ENCODE data around the gene PLGLB2. TPM values are rescaled to one million over a fixed set of nuclear protein-coding genes. Genes with fewer than 3 reads are reported as not detected.
"Not testable (repeated sequence)": the region's sequence is repeated elsewhere in the genome, so short reads cannot be mapped to it uniquely, and the experiment has no call there.

PLGLB2 gene
- total RNA-seq (1.5 TPM), polyA plus RNA-seq (5.6 TPM)
- long read RNA-seq, donor 1, result 0 reads
- long read RNA-seq, donor 2, partial matches to known transcripts, result 0 of 3 reads
- long read RNA-seq, donor 2, other reads (novel, unspliced or antisense), result 0 of 3 reads
- long read RNA-seq, donor 3, result 0 reads
- long read RNA-seq, donor 4, result 0 reads
- long read RNA-seq, donor 5, partial matches to known transcripts, result 0 of 2 reads
- long read RNA-seq, donor 5, other reads (novel, unspliced or antisense), result 0 of 2 reads
- long read RNA-seq, donor 6, partial matches to known transcripts, result 0 of 19 reads
- long read RNA-seq, donor 6, other reads (novel, unspliced or antisense), result 17 of 19 reads
- long read RNA-seq, donor 7, partial matches to known transcripts, result 6 of 7 reads
- long read RNA-seq, donor 7, other reads (novel, unspliced or antisense), result 0 of 7 reads
- long read RNA-seq, donor 8, result 0 reads
- long read RNA-seq, donor 9, partial matches to known transcripts, result 0 of 2 reads
- long read RNA-seq, donor 9, other reads (novel, unspliced or antisense), result 0 of 2 reads
- long read RNA-seq, donor 10, result 0 reads

GRCh38 chr2:87747791-87748190, at the start of gene PLGLB2:
PLGLB2 (plus strand) TSS chr2:87748087; CDS start chr2:87748154, 67 bp downstream.
- not testable (repeated sequence) for H3K27me3 ChIP-seq (ENCODE audit: control insufficient read depth in 2 of 2, insufficient read depth in 1 of 2, low read length in 1 of 2); H3K4me1 ChIP-seq (ENCODE audit: control insufficient read depth in 2 of 2, insufficient read depth in 2 of 2, low read length in 2 of 2); H3K27ac ChIP-seq (ENCODE audit: low read depth in 1 of 2, low read length in 1 of 2); DNase-seq (ENCODE audit: low read depth in 6 of 9, low spot score in 9 of 9); H3K36me3 ChIP-seq (ENCODE audit: control insufficient read depth in 2 of 2, insufficient read depth in 2 of 2, low read length in 1 of 2); H3K4me3 ChIP-seq (ENCODE audit: low read length in 2 of 2); H3K9me3 ChIP-seq (ENCODE audit: control insufficient read depth in 2 of 2, insufficient read depth in 1 of 2, low read length in 1 of 2)
- 96% methylated on average over 1 of the region's 3 CpGs for WGBS

GRCh38 chr2:87704572-87705323, 43.1 kb upstream of the PLGLB2 start:
- not testable (repeated sequence) for H3K4me1 ChIP-seq (ENCODE audit: control insufficient read depth in 2 of 2, insufficient read depth in 2 of 2, low read length in 2 of 2); H3K36me3 ChIP-seq (ENCODE audit: control insufficient read depth in 2 of 2, insufficient read depth in 2 of 2, low read length in 1 of 2); H3K27me3 ChIP-seq (ENCODE audit: control insufficient read depth in 2 of 2, insufficient read depth in 1 of 2, low read length in 1 of 2); H3K4me3 ChIP-seq (ENCODE audit: low read length in 2 of 2); H3K9me3 ChIP-seq (ENCODE audit: control insufficient read depth in 2 of 2, insufficient read depth in 1 of 2, low read length in 1 of 2); DNase-seq (ENCODE audit: low read depth in 6 of 9, low spot score in 9 of 9); H3K27ac ChIP-seq (ENCODE audit: low read depth in 1 of 2, low read length in 1 of 2)
- 77% methylated on average over 2 of the region's 4 CpGs for WGBS

- WGBS, result 52% methylated on average over 2 of the region's 2 CpGs
- DNase-seq (ENCODE audit: low read depth in 6 of 9, low spot score in 9 of 9); H3K9me3 ChIP-seq (ENCODE audit: control insufficient read depth in 2 of 2, insufficient read depth in 1 of 2, low read length in 1 of 2); H3K4me3 ChIP-seq (ENCODE audit: low read length in 2 of 2); H3K4me1 ChIP-seq (ENCODE audit: control insufficient read depth in 2 of 2, insufficient read depth in 2 of 2, low read length in 2 of 2); H3K27ac ChIP-seq (ENCODE audit: low read depth in 1 of 2, low read length in 1 of 2); H3K27me3 ChIP-seq (ENCODE audit: control insufficient read depth in 2 of 2, insufficient read depth in 1 of 2, low read length in 1 of 2); H3K36me3 ChIP-seq (ENCODE audit: control insufficient read depth in 2 of 2, insufficient read depth in 2 of 2, low read length in 1 of 2): not testable (repeated sequence)
These were observed 39.5 kb upstream of the PLGLB2 start for GRCh38 chr2:87708368-87708767.

GRCh38 chr2:87727940-87728599, 19.8 kb upstream of the PLGLB2 start:
- WGBS, result no CpG with 5 or more reads among the region's 8 CpGs
- not testable (repeated sequence) for H3K27me3 ChIP-seq (ENCODE audit: control insufficient read depth in 2 of 2, insufficient read depth in 1 of 2, low read length in 1 of 2); H3K4me1 ChIP-seq (ENCODE audit: control insufficient read depth in 2 of 2, insufficient read depth in 2 of 2, low read length in 2 of 2); H3K9me3 ChIP-seq (ENCODE audit: control insufficient read depth in 2 of 2, insufficient read depth in 1 of 2, low read length in 1 of 2); H3K27ac ChIP-seq (ENCODE audit: low read depth in 1 of 2, low read length in 1 of 2); DNase-seq (ENCODE audit: low read depth in 6 of 9, low spot score in 9 of 9); H3K4me3 ChIP-seq (ENCODE audit: low read length in 2 of 2); H3K36me3 ChIP-seq (ENCODE audit: control insufficient read depth in 2 of 2, insufficient read depth in 2 of 2, low read length in 1 of 2)

GRCh38 chr2:87740928-87741327, 7.0 kb upstream of the PLGLB2 start:
- DNase-seq (ENCODE audit: low read depth in 6 of 9, low spot score in 9 of 9); H3K36me3 ChIP-seq (ENCODE audit: control insufficient read depth in 2 of 2, insufficient read depth in 2 of 2, low read length in 1 of 2); H3K4me1 ChIP-seq (ENCODE audit: control insufficient read depth in 2 of 2, insufficient read depth in 2 of 2, low read length in 2 of 2); H3K27ac ChIP-seq (ENCODE audit: low read depth in 1 of 2, low read length in 1 of 2); H3K27me3 ChIP-seq (ENCODE audit: control insufficient read depth in 2 of 2, insufficient read depth in 1 of 2, low read length in 1 of 2); H3K9me3 ChIP-seq (ENCODE audit: control insufficient read depth in 2 of 2, insufficient read depth in 1 of 2, low read length in 1 of 2); H3K4me3 ChIP-seq (ENCODE audit: low read length in 2 of 2): not testable (repeated sequence)

GRCh38 chr2:87742393-87743108, 5.3 kb upstream of the PLGLB2 start:
- H3K36me3 ChIP-seq (ENCODE audit: control insufficient read depth in 2 of 2, insufficient read depth in 2 of 2, low read length in 1 of 2); H3K27ac ChIP-seq (ENCODE audit: low read depth in 1 of 2, low read length in 1 of 2); DNase-seq (ENCODE audit: low read depth in 6 of 9, low spot score in 9 of 9); H3K27me3 ChIP-seq (ENCODE audit: control insufficient read depth in 2 of 2, insufficient read depth in 1 of 2, low read length in 1 of 2); H3K4me1 ChIP-seq (ENCODE audit: control insufficient read depth in 2 of 2, insufficient read depth in 2 of 2, low read length in 2 of 2); H3K4me3 ChIP-seq (ENCODE audit: low read length in 2 of 2); H3K9me3 ChIP-seq (ENCODE audit: control insufficient read depth in 2 of 2, insufficient read depth in 1 of 2, low read length in 1 of 2): not testable (repeated sequence)
- no CpG with 5 or more reads among the region's 3 CpGs for WGBS

GRCh38 chr2:87743638-87744037, 4.2 kb upstream of the PLGLB2 start:
- H3K4me3 ChIP-seq (ENCODE audit: low read length in 2 of 2), result not testable (repeated sequence)
- WGBS, result 96% methylated on average over 2 of the region's 5 CpGs

GRCh38 chr2:87745353-87745951, 2.4 kb upstream of the PLGLB2 start:
- not testable (repeated sequence) for DNase-seq (ENCODE audit: low read depth in 6 of 9, low spot score in 9 of 9); H3K9me3 ChIP-seq (ENCODE audit: control insufficient read depth in 2 of 2, insufficient read depth in 1 of 2, low read length in 1 of 2); H3K36me3 ChIP-seq (ENCODE audit: control insufficient read depth in 2 of 2, insufficient read depth in 2 of 2, low read length in 1 of 2); H3K27me3 ChIP-seq (ENCODE audit: control insufficient read depth in 2 of 2, insufficient read depth in 1 of 2, low read length in 1 of 2); H3K4me3 ChIP-seq (ENCODE audit: low read length in 2 of 2); H3K27ac ChIP-seq (ENCODE audit: low read depth in 1 of 2, low read length in 1 of 2); H3K4me1 ChIP-seq (ENCODE audit: control insufficient read depth in 2 of 2, insufficient read depth in 2 of 2, low read length in 2 of 2)
- 97% methylated on average over 4 of the region's 9 CpGs for WGBS

More at GRCh38 chr2:87743638-87744037, 4.2 kb upstream of the PLGLB2 start:
- H3K27ac ChIP-seq (ENCODE audit: low read depth in 1 of 2, low read length in 1 of 2); H3K36me3 ChIP-seq (ENCODE audit: control insufficient read depth in 2 of 2, insufficient read depth in 2 of 2, low read length in 1 of 2); DNase-seq (ENCODE audit: low read depth in 6 of 9, low spot score in 9 of 9); H3K9me3 ChIP-seq (ENCODE audit: control insufficient read depth in 2 of 2, insufficient read depth in 1 of 2, low read length in 1 of 2); H3K27me3 ChIP-seq (ENCODE audit: control insufficient read depth in 2 of 2, insufficient read depth in 1 of 2, low read length in 1 of 2); H3K4me1 ChIP-seq (ENCODE audit: control insufficient read depth in 2 of 2, insufficient read depth in 2 of 2, low read length in 2 of 2): not testable (repeated sequence)

Measured in thymus (tissue), 14 donors.